HG03354 (cell line): ENCODE measurements around the gene HK1.
"Not testable (repeated sequence)": the region's sequence is repeated elsewhere in the genome, so short reads cannot be mapped to it uniquely, and the experiment has no call there.

ENCODE experiments used
- ATAC-seq: cut with Tn5 transposase; IDR thresholded peaks from one replicate; pipeline ENCODE4 v1.9.1; 2021; ENCODE audit warnings: mild to moderate bottlenecking; ENCODE audit not compliant: unreplicated experiment, poor library complexity, severe bottlenecking

The HK1 gene

GRCh38 chr10:69303632-69304051 is 25.3 kb downstream of the HK1 start:
- ATAC-seq: no peak

DNA sequence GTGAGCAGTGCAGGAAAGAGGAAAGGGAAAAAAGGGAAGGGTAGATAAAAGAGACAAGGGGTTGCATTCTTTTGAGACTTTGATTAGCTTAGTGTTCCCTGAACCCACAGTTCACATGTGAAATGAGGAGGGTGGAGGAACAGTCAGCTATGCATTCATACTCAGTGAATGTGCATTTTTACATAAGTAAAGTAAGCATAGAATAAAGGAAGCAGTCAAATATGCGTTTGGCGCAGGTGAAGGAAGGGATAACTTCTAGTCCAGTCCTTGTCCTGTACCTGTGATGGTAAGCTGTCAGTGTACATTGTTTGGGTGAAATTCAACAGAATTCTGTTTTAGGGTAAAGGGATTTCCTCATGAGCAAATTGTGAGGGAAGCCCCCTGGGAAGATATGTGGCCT is 28.1 kb downstream of the HK1 start:
- ATAC-seq: no peak

GRCh38 chr10:69307434-69307833 is 29.1 kb downstream of the HK1 start:
- ATAC-seq: no peak

- ATAC-seq: not testable (repeated sequence)
Observed at GRCh38 chr10:69308304-69308703, 30.0 kb downstream of the HK1 start.

- ATAC-seq: no peak
Observed at GRCh38 chr10:69311309-69311708, 33.0 kb downstream of the HK1 start.

DNA sequence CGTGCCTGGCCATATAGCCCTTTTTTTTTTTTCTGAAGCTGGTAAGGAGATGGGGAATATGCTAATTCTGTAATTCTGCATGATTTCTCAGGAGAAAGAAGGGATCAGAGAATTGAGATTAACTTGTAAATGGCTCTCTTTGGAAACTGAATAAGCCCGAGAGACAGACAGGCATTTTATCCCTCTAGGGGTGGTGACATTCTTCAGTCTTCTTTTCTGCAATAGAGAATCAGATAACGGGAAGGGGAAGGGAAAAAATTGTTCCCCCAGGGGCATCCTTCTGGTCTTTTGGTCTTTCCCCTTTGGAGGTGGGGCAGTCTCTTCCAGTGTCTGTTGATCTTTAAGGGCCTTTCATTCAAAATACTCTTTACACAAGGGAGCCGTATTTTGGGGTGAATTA is 34.2 kb downstream of the HK1 start:
- ATAC-seq: no peak

GRCh38 chr10:69315100-69315542 is 36.8 kb downstream of the HK1 start:
- no peak for ATAC-seq

DNA sequence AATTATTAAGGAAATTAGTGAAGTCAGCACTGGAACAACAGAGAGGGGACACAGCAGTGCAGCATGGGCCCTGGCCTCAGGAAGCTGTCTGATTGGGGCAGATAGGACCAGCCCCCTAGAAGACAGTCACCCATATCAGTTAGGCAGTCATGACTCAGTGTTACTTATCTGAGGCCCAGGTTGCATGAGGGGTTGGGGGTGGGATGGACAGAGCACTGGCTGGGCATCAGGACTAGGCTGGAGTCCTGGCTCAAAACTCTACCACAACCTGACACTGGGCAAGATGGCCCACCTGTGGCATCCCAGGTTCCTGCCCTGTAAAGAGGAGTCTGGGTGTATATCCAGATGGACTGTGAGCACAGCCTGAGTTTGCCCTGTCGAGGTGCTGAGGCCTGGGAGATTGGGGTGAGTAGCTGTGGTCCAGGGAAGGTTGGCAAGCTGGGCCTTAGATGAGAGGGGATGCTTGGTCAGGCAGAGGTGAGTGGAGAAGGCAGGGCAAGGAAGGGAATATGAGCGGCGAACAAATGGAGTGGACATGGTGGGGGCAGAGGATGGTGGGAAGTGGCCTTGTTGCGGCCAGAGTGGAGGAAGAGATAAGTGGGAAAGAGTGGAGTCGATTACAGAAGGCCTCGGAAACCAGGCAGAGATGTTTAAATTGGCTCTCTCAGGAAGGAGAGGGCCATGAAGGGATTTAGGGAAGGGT is 37.5 kb downstream of the HK1 start:
- no peak for ATAC-seq

- no peak for ATAC-seq
Observed at GRCh38 chr10:69316313-69317059, 38.2 kb downstream of the HK1 start.

GRCh38 chr10:69317175-69317604 is 38.9 kb downstream of the HK1 start:
- ATAC-seq: peak; percentile 52

GRCh38 chr10:69317626-69318105 is 39.4 kb downstream of the HK1 start:
- no peak for ATAC-seq

DNA sequence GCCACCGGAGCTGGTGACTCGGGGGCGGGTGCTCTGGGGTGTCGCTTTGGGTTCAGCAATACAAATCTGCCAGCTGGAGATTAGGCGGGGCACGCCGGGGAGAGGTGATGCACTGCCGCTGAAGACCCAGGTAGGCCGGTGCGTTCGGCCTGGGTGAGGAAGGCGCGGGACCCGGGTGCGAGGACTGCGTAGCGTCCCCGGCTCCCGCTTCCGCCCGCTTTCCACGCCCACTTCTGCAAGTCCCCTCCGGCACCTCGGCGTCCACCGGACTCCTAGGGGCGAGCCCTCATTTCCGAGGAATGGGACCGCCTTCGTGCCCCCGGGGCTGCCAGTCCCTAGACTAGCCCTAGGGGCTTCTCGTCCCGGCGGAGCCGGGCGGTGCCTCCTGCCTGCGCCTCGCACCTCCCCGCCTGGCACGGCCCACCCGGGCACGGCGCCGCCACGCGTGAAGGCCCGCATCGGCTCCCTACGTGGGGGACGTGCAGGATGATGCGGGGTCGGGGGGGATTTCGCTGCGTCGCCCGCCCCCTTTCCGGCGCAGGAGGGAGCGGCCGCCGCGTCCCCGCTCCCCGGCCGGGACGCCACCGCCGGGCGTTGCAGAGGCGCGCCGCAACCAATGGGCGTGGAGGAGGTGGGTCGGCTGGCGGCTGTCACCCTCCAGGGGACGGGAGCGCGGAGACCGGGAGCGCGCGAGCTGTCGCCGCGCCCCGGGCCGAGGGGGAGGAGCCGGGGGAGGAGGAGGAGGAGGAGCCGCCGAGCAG is 40.0 kb downstream of the HK1 start:
- peak; percentile 81 for ATAC-seq

GRCh38 chr10:69318867-69319727 is 40.8 kb downstream of the HK1 start:
- ATAC-seq: peak; percentile 30

DNA sequence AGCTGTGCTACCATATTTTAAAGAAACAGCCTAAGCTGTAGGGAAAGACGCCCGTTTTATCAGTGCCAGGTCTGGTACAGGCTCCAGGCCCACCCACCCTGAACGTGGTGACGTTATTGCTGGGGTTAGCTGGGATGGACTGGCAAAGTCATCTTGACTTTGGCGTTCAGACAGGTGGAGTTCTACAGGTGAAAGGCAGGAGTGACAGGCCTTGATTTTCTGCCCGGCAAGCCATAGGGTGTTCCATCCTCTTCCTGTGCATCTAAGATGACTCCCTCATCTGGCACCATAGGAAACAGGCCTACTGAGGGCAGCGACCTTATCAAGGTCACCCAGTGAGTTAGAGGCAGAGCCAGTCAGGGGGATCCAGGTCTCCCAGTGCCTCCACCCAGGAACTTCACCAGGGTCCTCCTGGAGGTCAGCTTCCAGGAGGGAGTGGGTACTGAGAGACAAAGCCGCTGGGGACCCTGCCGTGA is 41.6 kb downstream of the HK1 start:
- no peak for ATAC-seq

- no peak for ATAC-seq
Observed at GRCh38 chr10:69320521-69320920, 42.2 kb downstream of the HK1 start.

- no peak for ATAC-seq
Observed at GRCh38 chr10:69321039-69321715, 42.9 kb downstream of the HK1 start.

DNA sequence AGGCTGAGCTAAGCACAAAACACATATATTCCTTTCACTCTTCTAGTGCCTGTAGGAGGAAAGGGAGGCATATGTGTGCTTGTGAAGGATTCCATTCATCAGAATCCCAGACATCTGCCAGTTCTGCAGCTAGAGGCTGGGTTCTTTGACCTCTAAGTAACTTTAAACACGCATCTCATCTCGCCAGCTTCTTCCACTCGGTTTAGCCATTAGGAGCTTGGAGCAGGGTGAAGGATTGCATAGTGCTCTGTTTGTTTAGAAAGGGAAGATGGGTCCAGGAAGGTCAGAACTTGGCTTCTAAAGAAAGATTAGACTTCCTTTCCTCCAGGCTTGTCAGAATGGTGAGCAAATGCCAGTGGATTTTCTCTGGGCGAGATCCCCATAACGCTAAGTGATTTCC is 43.6 kb downstream of the HK1 start:
- ATAC-seq: no peak

GRCh38 chr10:69322346-69322745 is 44.0 kb downstream of the HK1 start:
- ATAC-seq: not testable (repeated sequence)

- ATAC-seq: no peak
Observed at GRCh38 chr10:69323622-69324021, 45.3 kb downstream of the HK1 start.
